Peyer's patch (tissue), 4 donors: ENCODE measurements around the gene MKI67. TPM values are rescaled to one million over a fixed set of nuclear protein-coding genes. Genes with fewer than 3 reads are reported as not detected.

Source experiments
- DNase-seq, 3 donors: peaks; one replicate each; pipeline ENCODE4 v3.0.0-alpha.2; 2017 to 2019
- H3K27ac ChIP-seq, 4 donors: fragments of 200-600 bp; sonication (generic); one replicate each; pipeline ENCODE4 v1.5.1; 2016 to 2019
- H3K27me3 ChIP-seq, 2 donors: fragments of 200-600 bp; sonication (generic); one replicate each; pipeline ENCODE4 v1.5.1; 2019
- H3K36me3 ChIP-seq, 3 donors: fragments of 200-600 bp; sonication (generic); one replicate each; pipeline ENCODE4 v1.5.1; 2016 to 2019
- H3K4me1 ChIP-seq, 4 donors: fragments of 200-600 bp; sonication (generic); one replicate each; pipeline ENCODE4 v1.5.1; 2016 to 2019
- H3K4me3 ChIP-seq, 4 donors: fragments of 200-600 bp; sonication (generic); 1 replicate in 3 of 4; 2 replicates in 1 of 4; pipeline ENCODE4 v1.5.1; 2016 to 2019; ENCODE audit warnings: mild to moderate bottlenecking in 1 of 4
- H3K9me3 ChIP-seq, 4 donors: fragments of 200-600 bp; sonication (generic); one replicate each; pipeline ENCODE4 v1.5.1; 2016 to 2019; ENCODE audit warnings: mild to moderate bottlenecking in 1 of 4
- CTCF ChIP-seq, 6 experiments: fragments of 450-650 bp in 4 of 6; fragments of 200-600 bp in 2 of 6; sonication (generic) in 1 of 6; IDR thresholded peaks; one replicate each; pipeline ENCODE4 v1.5.1; 2017 to 2019; ENCODE audit warnings: antibody characterized with exemption in 6 of 6, mild to moderate bottlenecking in 3 of 6, moderate library complexity in 1 of 6
- POLR2A ChIP-seq, 2 donors: fragments of 450-650 bp; IDR thresholded peaks; one replicate each; pipeline ENCODE4 v1.5.1; 2017; ENCODE audit warnings: antibody characterized with exemption in 2 of 2, mild to moderate bottlenecking in 2 of 2, moderate library complexity in 2 of 2
- total RNA-seq, 4 donors: library from RNA; depleted of rRNA; stranded (reverse); fragments of >200 nt; gene quantifications; one replicate each; pipeline ENCODE4 v1.1.0, GENCODE V29; 2016

Gene MKI67
- total RNA-seq, 4 donors from 2014 or later, result 11.9 to 74.3 (median 18.9) TPM

- peak in 2 of 3 donors; percentile 15 to 34 for DNase-seq
- Histone ChIP-seq H3K27ac (no peak overlapping the region), H3K9me3 (no peaks in the 10 kb centered on the region), H3K4me3 (no peak overlapping the region), H3K36me3 (peaks cover 0 to 26% (median 0%) of the 10 kb centered on the region in 3 donors), H3K27me3 (no peaks in the 10 kb centered on the region), H3K4me1 (no peaks in the 10 kb centered on the region)
- TF ChIP-seq POLR2A (IDR thresholded peaks at IDR 0.05) (no peak), CTCF (IDR thresholded peaks at IDR 0.05) (no peak)
Observed at GRCh38 chr10:128084364-128084763, 41.9 kb downstream of the MKI67 start.

GRCh38 chr10:128083191-128083895, 42.9 kb downstream of the MKI67 start:
- Histone ChIP-seq H3K4me1 (no peaks in the 10 kb centered on the region), H3K9me3 (no peaks in the 10 kb centered on the region), H3K27ac (no peak overlapping the region), H3K27me3 (no peaks in the 10 kb centered on the region), H3K36me3 (peaks cover 0 to 36% (median 0%) of the 10 kb centered on the region in 3 donors), H3K4me3 (no peak overlapping the region)
- DNase-seq, result peak in 2 of 3 donors; percentile 15 to 35
- no peak for TF ChIP-seq POLR2A (IDR thresholded peaks at IDR 0.05)
- TF ChIP-seq CTCF (IDR thresholded peaks at IDR 0.05), result no peak

GRCh38 chr10:128081720-128082119, 44.5 kb downstream of the MKI67 start:
- H3K27ac ChIP-seq, result no peak overlapping the region
- TF ChIP-seq POLR2A (IDR thresholded peaks at IDR 0.05) (no peak), CTCF (IDR thresholded peaks at IDR 0.05) (no peak)

GRCh38 chr10:128081222-128081621, 45.0 kb downstream of the MKI67 start:
- TF ChIP-seq POLR2A (IDR thresholded peaks at IDR 0.05) (no peak), CTCF (IDR thresholded peaks at IDR 0.05) (no peak)
- no peaks in the 10 kb centered on the region for H3K27me3 ChIP-seq
- H3K36me3 ChIP-seq, result peaks cover 0 to 57% (median 0%) of the 10 kb centered on the region in 3 donors
- no peak overlapping the region for H3K4me3 ChIP-seq
- DNase-seq, result no peak
- no peak overlapping the region for H3K27ac ChIP-seq
- H3K9me3 ChIP-seq, result no peaks in the 10 kb centered on the region
- H3K4me1 ChIP-seq, result no peaks in the 10 kb centered on the region

More at GRCh38 chr10:128081720-128082119, 44.5 kb downstream of the MKI67 start:
- H3K9me3 ChIP-seq, result no peaks in the 10 kb centered on the region
- no peaks in the 10 kb centered on the region for H3K4me1 ChIP-seq
- no peaks in the 10 kb centered on the region for H3K27me3 ChIP-seq
- no peak for DNase-seq
- H3K4me3 ChIP-seq, result no peak overlapping the region
- peaks cover 0 to 52% (median 0%) of the 10 kb centered on the region in 3 donors for H3K36me3 ChIP-seq

- Histone ChIP-seq H3K27me3 (no peaks in the 10 kb centered on the region), H3K9me3 (no peaks in the 10 kb centered on the region), H3K4me3 (no peak overlapping the region), H3K27ac (no peak overlapping the region), H3K4me1 (no peaks in the 10 kb centered on the region), H3K36me3 (peaks cover 0 to 61% (median 0%) of the 10 kb centered on the region in 3 donors)
- TF ChIP-seq POLR2A (IDR thresholded peaks at IDR 0.05) (no peak), CTCF (IDR thresholded peaks at IDR 0.05) (no peak)
- peak in 1 of 3 donors; percentile 19 for DNase-seq
Observed at GRCh38 chr10:128080641-128081040, 45.6 kb downstream of the MKI67 start.
